ENCODE data around the gene SLC26A11. TPM values are rescaled to one million over a fixed set of nuclear protein-coding genes. Genes with fewer than 3 reads are reported as not detected.

SLC26A11 gene
- total RNA-seq, 2 experiments from 2014 or later: 46.5 to 50.9 TPM

DNA sequence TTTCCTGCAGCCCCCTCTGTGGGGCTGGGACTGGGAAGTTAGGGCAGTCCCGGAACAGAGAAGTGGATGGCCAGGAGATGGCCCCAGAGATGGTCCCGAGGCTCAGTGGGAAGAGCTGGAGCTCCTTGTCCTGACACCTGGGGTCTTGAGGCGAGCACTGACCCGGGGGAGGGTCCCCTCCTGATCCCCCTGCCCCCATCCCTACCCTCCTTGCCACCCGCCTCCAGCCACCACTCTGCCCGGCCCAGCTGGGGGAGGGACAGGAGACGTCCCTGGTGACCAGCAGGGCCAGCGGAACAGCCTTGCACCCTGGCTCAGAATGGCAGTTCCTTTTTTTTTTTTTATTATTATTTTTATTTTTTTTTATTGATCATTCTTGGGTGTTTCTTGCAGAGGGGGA is 26.5 kb downstream of the SLC26A11 start:
- intact Hi-C loops (cut with DNase I, micrococcal nuclease): no loop called here
- Histone ChIP-seq H3K27me3 (ENCODE audit: control insufficient read depth in 1 of 2, insufficient read depth in 2 of 2, low read length in 2 of 2) (no peaks in the 10 kb centered on the region), H3K27ac (ENCODE audit: low read depth in 1 of 2, low read length in 2 of 2) (no peak overlapping the region), H3K4me3 (ENCODE audit: low read length) (no peak overlapping the region), H3K9me3 (ENCODE audit: control insufficient read depth in 1 of 2, insufficient read depth in 1 of 2, low read length in 2 of 2) (no peaks in the 10 kb centered on the region), H3K4me1 (ENCODE audit: insufficient read depth, low read length) (no peaks in the 10 kb centered on the region), H3K36me3 (ENCODE audit: insufficient read depth, low read length) (peaks cover 26% of the 10 kb centered on the region)
- TF ChIP-seq, protein P1, sequence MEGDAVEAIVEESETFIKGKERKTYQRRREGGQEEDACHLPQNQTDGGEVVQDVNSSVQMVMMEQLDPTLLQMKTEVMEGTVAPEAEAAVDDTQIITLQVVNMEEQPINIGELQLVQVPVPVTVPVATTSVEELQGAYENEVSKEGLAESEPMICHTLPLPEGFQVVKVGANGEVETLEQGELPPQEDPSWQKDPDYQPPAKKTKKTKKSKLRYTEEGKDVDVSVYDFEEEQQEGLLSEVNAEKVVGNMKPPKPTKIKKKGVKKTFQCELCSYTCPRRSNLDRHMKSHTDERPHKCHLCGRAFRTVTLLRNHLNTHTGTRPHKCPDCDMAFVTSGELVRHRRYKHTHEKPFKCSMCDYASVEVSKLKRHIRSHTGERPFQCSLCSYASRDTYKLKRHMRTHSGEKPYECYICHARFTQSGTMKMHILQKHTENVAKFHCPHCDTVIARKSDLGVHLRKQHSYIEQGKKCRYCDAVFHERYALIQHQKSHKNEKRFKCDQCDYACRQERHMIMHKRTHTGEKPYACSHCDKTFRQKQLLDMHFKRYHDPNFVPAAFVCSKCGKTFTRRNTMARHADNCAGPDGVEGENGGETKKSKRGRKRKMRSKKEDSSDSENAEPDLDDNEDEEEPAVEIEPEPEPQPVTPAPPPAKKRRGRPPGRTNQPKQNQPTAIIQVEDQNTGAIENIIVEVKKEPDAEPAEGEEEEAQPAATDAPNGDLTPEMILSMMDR (IDR thresholded peaks at IDR 0.05): no peak
- ChIA-PET CTCF (no interaction called here), POLR2A (no interaction called here)
- ATAC-seq (ENCODE audit: poor library complexity): no peak
- H3K27me3 Mint-ChIP-seq: no peaks in the 10 kb centered on the region
- H3K9me3 Mint-ChIP-seq: no peaks in the 10 kb centered on the region
- H3K36me3 Mint-ChIP-seq (ENCODE audit: low read depth): peaks cover 41% of the 10 kb centered on the region
- no peaks in the 10 kb centered on the region for H3K4me1 Mint-ChIP-seq (ENCODE audit: low read depth)
- H3K4me3 Mint-ChIP-seq: no peak overlapping the region
- DNase-seq: no peak
- H3K27ac Mint-ChIP-seq: no peak overlapping the region

DNA sequence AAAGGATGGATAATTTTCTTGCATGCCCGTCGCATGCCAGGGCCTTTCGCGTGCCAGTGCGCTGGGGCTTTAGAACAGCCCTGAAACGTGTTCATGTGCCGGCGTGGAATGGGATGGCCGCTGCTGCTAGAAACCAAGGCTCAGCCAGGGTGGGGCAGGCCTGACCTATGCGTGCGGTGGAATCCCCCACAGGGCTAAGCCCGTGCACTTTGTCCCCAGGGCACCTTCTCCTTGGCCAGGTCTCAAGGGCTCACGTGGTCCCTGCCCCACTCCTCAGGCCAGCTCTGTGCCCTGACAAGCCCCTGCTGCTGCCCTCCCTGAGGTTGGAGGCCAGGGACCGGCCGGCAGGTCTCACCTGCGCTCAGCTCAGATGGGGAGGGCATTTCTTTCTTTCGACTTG is 27.3 kb downstream of the SLC26A11 start:
- Mint-ChIP-seq H3K27ac (no peak overlapping the region), H3K4me1 (ENCODE audit: low read depth) (no peaks in the 10 kb centered on the region), H3K9me3 (no peaks in the 10 kb centered on the region), H3K36me3 (ENCODE audit: low read depth) (peaks cover 33% of the 10 kb centered on the region), H3K4me3 (no peak overlapping the region), H3K27me3 (no peaks in the 10 kb centered on the region)
- Histone ChIP-seq H3K27ac (ENCODE audit: low read depth in 1 of 2, low read length in 2 of 2) (no peak overlapping the region), H3K4me1 (ENCODE audit: insufficient read depth, low read length) (peaks cover 1% of the 10 kb centered on the region), H3K27me3 (ENCODE audit: control insufficient read depth in 1 of 2, insufficient read depth in 2 of 2, low read length in 2 of 2) (no peaks in the 10 kb centered on the region), H3K36me3 (ENCODE audit: insufficient read depth, low read length) (peaks cover 20% of the 10 kb centered on the region), H3K9me3 (ENCODE audit: control insufficient read depth in 1 of 2, insufficient read depth in 1 of 2, low read length in 2 of 2) (no peaks in the 10 kb centered on the region), H3K4me3 (ENCODE audit: low read length) (no peak overlapping the region)
- DNase-seq (no peak), ATAC-seq (ENCODE audit: poor library complexity) (no peak)
- POLR2A ChIA-PET: no interaction called here
- CTCF ChIA-PET: no interaction called here
- TF ChIP-seq, protein P1 (IDR thresholded peaks at IDR 0.05): no peak
- intact Hi-C loops (cut with DNase I, micrococcal nuclease): no loop called here

DNA sequence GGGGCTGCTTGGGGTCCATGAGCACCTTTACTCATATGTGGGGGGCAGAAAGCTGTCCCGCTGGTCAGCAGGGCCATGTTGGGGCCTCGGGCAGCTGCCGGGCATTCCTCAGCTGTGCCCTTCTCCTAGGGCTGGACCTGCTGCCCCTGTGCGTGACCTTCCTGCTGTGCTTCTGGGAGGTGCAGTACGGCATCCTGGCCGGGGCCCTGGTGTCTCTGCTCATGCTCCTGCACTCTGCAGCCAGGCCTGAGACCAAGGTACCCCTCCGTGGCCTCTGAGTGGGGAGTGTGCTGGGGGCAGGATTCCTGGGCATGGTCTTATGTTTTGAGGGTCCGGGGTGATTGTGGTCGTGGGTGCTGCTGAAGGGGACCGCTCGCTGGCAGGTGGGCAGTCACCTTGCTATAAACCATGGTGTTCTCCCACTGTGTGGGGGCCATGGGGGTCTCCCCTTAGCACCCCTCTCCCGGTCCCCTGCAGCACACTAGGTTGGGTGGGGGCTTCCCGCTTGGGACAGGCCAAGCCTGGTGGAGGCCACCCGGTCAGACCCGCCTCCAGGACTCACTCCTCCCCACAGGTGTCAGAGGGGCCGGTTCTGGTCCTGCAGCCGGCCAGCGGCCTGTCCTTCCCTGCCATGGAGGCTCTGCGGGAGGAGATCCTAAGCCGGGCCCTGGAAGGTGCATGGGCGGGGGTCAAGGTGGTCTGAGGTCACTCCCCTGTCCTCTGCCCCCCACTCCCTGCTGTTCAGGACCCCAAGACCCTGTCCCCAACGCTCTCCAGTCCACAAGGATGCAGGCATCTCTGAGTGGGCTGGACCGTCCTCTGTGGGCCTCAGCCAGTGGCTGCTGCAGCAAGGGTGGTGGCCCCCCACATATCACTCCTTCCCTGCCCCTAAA is 28.0 kb downstream of the SLC26A11 start:
- H3K27ac Mint-ChIP-seq: no peak overlapping the region
- Histone ChIP-seq H3K9me3 (ENCODE audit: control insufficient read depth in 1 of 2, insufficient read depth in 1 of 2, low read length in 2 of 2) (no peaks in the 10 kb centered on the region), H3K4me1 (ENCODE audit: insufficient read depth, low read length) (peaks cover 8% of the 10 kb centered on the region), H3K36me3 (ENCODE audit: insufficient read depth, low read length) (peaks cover 20% of the 10 kb centered on the region), H3K27me3 (ENCODE audit: control insufficient read depth in 1 of 2, insufficient read depth in 2 of 2, low read length in 2 of 2) (no peaks in the 10 kb centered on the region), H3K4me3 (ENCODE audit: low read length) (no peak overlapping the region), H3K27ac (ENCODE audit: low read depth in 1 of 2, low read length in 2 of 2) (no peak overlapping the region)
- TF ChIP-seq, protein P1 (IDR thresholded peaks at IDR 0.05): no peak
- no peak for DNase-seq
- POLR2A ChIA-PET: no interaction called here
- H3K4me1 Mint-ChIP-seq (ENCODE audit: low read depth): peaks cover 5% of the 10 kb centered on the region
- no peaks in the 10 kb centered on the region for H3K27me3 Mint-ChIP-seq
- H3K36me3 Mint-ChIP-seq (ENCODE audit: low read depth): peaks cover 32% of the 10 kb centered on the region
- CTCF ChIA-PET: no interaction called here
- intact Hi-C loops (cut with DNase I, micrococcal nuclease): no loop called here
- H3K4me3 Mint-ChIP-seq: no peak overlapping the region
- ATAC-seq (ENCODE audit: poor library complexity): no peak
- no peaks in the 10 kb centered on the region for H3K9me3 Mint-ChIP-seq

All from CD4-positive, alpha-beta T cell (primary cell).